Peyer's patch (tissue), 4 donors: ENCODE measurements around the gene MAP2.

ENCODE experiments used
- POLR2A ChIP-seq, 2 donors: fragments of 450-650 bp; IDR thresholded peaks; one replicate each; pipeline ENCODE4 v1.5.1; 2017; ENCODE audit warnings: antibody characterized with exemption in 2 of 2, mild to moderate bottlenecking in 2 of 2, moderate library complexity in 2 of 2
- TF ChIP-seq, protein P1 (sequence below), 6 experiments: fragments of 450-650 bp in 4 of 6; fragments of 200-600 bp in 2 of 6; sonication (generic) in 1 of 6; IDR thresholded peaks; one replicate each; pipeline ENCODE4 v1.5.1; 2017 to 2019; ENCODE audit warnings: antibody characterized with exemption in 6 of 6, mild to moderate bottlenecking in 3 of 6, moderate library complexity in 1 of 6

DNA sequence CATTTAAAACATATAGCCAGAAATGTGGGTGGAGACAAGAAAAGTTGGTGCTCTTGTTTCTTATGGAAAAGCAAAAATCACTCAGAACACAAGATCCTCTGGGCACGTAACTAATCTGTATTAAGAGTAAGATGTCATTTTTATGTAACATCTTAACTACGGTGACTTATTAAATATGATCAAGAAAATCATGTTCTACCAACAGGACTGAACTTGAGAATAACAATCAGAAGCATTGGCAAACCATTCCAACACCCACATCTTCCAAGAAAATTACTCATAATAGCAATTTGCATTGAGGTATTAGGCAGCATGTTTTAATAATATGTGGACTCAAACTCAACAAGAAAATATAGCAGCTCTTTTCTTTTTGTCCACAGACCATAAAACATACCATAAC, 21.6 kb downstream of the MAP2 start:
- TF ChIP-seq POLR2A (IDR thresholded peaks at IDR 0.05) = no peak
- TF ChIP-seq, protein P1, sequence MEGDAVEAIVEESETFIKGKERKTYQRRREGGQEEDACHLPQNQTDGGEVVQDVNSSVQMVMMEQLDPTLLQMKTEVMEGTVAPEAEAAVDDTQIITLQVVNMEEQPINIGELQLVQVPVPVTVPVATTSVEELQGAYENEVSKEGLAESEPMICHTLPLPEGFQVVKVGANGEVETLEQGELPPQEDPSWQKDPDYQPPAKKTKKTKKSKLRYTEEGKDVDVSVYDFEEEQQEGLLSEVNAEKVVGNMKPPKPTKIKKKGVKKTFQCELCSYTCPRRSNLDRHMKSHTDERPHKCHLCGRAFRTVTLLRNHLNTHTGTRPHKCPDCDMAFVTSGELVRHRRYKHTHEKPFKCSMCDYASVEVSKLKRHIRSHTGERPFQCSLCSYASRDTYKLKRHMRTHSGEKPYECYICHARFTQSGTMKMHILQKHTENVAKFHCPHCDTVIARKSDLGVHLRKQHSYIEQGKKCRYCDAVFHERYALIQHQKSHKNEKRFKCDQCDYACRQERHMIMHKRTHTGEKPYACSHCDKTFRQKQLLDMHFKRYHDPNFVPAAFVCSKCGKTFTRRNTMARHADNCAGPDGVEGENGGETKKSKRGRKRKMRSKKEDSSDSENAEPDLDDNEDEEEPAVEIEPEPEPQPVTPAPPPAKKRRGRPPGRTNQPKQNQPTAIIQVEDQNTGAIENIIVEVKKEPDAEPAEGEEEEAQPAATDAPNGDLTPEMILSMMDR (IDR thresholded peaks at IDR 0.05) = no peak
